Umbilical cord (tissue), 2 donors: ENCODE data around the gene MST1. TPM values are rescaled to one million over a fixed set of nuclear protein-coding genes. Genes with fewer than 3 reads are reported as not detected.

Experiments used
- DNase-seq: peaks from one replicate; pipeline ENCODE4 v3.0.0-alpha.2; 2015; ENCODE audit warnings: low spot score
- total RNA-seq: library from RNA; depleted of rRNA; stranded (reverse); fragments of >200 nt; gene quantifications from one replicate; pipeline ENCODE4 v1.2.3, GENCODE V29; 2014; ENCODE audit warnings: low replicate concordance; ENCODE audit not compliant: insufficient read depth

The MST1 gene
- total RNA-seq, 1 donor from 2014 or later = 2.2 TPM

DNA sequence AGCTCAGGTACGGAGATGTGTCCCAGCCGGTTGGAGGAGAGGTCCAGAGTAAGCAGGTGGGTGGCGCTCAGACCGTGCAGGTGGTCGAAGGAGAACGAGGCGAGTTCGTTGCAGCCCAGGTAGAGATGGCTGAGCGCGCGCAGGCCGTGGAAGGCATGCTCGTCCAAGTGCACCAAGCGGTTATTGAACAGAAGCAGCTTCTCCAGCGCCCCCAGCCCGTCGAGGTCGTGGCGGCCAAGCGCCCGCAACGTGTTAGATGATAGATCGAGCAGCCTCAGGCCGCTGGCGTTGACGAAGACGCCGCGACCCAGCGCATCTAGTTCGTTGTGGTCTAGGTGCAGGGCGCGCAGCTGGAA, 29.6 kb upstream of the MST1 start:
- no peak for DNase-seq

GRCh38 chr3:49717959-49718857, 28.9 kb upstream of the MST1 start:
- no peak for DNase-seq

GRCh38 chr3:49717211-49717958, 28.1 kb upstream of the MST1 start:
- DNase-seq = no peak

- DNase-seq = no peak
Observed at GRCh38 chr3:49716691-49717210, 27.5 kb upstream of the MST1 start.

DNA sequence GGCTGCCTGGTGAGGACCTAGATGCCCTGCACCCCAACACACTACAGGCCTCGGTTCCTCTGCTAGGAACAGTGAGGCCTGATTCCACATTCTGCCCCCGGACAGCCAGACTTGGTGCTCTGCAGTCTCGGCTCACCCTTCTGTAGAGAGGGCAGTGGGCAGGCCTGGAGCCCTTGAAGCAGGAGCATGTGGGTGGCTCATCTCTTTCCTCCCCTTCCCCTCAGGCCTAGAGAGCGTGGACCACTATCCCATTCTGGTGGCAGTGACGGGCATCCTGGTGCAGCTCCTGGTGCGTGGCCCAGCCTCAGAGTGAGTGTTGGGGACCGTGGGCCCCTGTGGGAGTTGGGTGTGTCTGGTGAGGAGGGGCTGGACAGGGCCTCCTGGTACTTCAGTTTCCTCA, 26.9 kb upstream of the MST1 start:
- no peak for DNase-seq

GRCh38 chr3:49715611-49716121, 26.4 kb upstream of the MST1 start:
- DNase-seq = no peak

- no peak for DNase-seq
Observed at GRCh38 chr3:49714728-49715550, 25.7 kb upstream of the MST1 start.

- DNase-seq = no peak
Observed at GRCh38 chr3:49713336-49714105, 24.2 kb upstream of the MST1 start.

DNA sequence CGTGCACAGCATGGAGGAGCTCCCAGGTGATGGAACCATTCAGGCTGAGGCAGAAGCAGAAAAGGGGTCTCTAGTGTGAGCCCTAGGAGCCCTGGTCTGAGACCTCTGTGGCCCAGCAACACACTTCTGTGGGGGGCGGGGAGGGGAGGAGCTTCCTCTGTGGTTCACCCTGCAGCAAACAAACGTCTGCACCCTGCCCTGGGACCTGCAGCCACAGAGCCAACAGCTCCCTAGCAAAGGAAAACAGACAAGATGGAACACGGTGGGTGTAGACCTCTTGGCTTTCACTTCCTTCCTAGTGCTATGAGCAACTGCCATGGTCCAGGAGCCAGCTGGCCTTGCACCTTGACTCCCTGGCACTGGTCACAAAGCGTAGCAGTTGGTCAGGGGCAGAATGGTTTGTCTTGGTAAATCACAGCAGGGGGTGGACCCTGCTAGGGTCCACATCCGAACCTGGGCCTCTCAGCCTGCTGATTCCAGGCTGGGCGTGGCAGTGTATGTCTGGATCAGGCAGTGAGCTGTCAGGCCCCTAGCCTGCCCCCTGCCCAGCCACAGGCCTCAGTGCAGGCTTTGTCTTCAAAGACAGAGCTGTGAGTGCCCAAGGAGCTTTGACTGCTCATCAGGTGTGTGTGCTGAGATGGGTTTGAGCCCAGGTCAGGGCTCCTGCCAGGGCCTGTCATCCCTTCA, 23.5 kb upstream of the MST1 start:
- no peak for DNase-seq

DNA sequence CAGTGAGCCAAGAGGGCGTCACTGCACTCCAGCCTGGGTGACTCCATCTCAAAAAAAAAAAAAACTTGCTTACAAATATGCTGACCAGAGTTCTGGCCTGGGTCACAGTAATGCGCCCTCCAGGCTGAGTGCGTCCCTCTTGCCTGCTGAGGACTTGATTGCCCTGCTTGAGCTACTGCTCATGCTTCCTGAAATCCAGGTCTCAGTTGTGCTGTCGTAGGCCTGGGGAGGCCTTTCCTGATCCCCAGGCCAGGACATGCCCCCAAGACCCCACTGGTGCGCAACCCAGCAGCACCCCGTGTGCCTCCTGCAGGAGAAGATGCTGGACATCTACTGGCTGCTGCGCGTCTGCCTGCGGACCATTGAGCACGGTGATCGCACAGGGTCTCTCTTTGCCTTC, 22.9 kb upstream of the MST1 start:
- no peak for DNase-seq

DNA sequence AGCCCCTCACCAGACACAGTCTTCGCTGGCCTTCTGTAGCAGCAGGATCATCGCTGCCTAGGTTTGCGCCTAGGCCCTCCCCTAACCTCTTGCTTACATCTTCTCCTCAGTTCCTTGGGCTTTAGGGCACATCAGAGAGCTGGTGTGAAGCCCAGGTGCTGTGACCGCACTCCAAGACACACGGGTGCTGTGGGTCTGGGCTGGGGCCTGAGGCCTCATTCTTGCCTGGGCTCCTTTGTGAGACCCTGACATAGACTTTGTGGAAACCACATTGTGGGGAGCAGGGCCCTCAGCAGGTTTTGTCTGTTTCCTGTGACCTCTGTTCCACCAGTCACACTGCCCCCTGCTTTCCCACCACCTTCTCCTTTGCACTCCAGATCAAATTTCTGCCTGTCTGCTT, 22.2 kb upstream of the MST1 start:
- no peak for DNase-seq

DNA sequence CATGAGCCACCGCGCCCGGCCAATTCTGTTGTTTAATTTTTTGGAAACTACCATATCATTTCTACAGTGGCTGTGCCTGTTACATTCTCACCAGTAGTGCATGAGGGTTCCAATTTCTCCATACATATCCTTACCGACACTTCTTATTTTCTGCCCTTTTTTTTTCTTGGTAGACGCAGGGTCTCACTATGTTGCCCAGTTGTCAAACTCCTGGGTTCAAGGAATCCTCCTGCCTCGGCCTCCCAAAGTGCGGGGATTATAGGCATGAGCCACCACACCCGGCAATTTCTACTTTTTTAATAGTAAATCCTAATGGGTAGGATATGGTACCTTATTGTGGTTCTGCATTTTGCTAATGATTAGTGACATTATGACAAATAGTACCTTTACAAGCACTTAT, 20.6 kb upstream of the MST1 start:
- no peak for DNase-seq

- DNase-seq = no peak
Observed at GRCh38 chr3:49707113-49707480, 17.8 kb upstream of the MST1 start.

DNA sequence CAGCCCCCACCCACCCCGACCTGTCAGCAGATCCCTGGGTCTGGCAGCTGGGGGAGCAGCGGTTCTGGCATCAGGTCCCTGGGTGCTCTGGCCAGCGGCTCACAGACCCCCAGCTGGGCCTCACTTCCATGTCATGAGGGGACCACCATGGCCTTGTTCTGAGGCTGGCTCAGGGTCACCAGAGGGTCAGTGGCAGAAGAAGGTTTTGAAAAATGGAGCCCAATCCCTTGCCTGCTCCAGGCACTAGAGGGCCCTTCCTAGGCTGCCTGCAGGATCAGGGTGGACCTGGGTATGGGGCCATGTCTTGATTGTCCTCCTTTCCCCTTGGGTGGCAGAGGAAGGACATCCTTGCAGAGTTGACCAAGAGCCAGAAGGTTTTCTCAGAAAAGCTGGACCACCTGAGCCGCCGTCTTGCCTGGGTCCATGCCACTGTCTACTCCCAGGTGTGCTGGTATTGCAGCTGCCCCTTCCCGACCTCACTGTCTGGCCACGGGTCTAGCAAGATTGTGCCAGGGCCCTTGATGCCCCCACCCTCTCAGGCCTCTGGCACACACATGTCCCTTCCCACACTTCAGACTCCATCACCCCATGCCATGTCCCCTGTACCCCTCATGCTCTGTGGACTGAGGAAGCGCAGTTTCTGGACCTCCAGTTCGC, 17.3 kb upstream of the MST1 start:
- no peak for DNase-seq

DNA sequence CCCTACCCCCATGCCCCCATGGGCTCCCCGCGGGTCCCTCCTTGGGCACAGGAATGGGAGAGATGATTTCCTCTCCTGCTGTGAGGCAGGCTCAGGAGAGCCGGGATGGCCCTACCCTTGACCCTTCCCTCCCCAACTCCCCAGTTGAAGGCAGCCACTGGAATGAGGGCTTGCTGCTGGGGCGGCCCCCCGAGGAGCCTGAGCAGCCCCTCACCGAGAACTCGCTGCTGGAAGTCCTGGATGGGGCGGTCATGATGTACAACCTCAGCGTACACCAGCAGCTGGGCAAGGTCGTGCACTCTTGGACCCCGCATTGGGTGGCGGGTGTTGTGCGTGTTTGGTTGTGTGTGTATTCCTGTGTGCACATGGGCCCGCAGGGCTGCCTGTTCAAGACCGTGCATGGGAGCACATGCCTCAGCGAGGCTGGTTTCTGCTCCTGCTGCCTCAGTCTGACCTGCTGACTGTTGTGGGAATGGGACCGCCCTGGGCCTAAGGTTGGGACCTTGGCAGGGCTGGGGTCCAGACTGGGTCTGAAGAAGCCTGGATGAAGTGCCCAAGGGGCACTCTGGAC, 16.2 kb upstream of the MST1 start:
- no peak for DNase-seq

DNA sequence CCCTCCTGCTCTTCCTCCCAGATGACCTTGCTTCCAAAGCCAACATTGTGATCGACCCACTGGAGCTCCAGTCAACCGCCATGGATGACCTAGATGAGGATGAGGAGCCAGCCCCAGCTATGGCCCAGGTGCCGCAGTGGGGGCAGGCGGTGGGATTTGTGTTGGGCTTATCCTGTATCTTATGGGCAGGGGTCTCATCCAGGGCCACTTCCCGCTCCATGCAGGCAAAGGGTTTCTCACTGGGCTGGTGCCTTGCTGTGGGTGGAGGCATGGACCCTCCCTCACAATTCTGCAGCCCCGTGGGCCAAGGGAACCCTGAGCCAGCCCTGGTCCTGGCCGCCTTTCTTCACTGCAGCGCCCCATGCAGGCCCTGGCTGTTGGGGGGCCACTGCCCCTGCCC, 15.4 kb upstream of the MST1 start:
- no peak for DNase-seq

DNA sequence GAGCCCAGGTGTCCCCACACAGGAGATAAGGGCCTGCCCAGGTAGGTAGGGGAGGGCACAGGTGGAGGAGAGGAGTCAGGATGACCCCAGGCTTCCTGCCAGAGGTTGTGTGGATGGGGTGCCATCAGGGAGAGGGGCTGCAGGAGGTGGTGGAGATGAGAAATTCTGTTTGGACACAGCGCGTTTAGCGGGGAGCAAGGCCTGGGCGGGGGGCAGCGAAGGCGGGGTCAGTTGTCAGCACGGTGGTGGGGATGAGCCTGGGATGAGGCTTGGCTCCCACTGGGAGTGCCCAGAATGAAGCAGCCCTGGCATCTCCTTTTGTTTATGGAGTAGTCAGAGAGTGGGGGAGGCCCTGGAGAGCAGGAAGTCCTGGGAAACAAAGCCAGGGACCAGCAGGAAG, 14.7 kb upstream of the MST1 start:
- no peak for DNase-seq

- DNase-seq = peak; percentile 56
Observed at GRCh38 chr3:49703443-49703927, 14.2 kb upstream of the MST1 start.

GRCh38 chr3:49702672-49703071, 13.4 kb upstream of the MST1 start:
- no peak for DNase-seq
